H1 (cell line): ENCODE results near the gene RNF145.

Experiments
- CTCF ChIP-seq, 3 experiments: IDR thresholded peaks; 1 replicate in 2 of 3; 2 replicates in 1 of 3; pipeline versions ENCODE4 v1.5.1 to v1.6.1; 2011; ENCODE audit warnings: low read length in 3 of 3, mild to moderate bottlenecking in 3 of 3, inconsistent platforms in 2 of 3, low read depth in 1 of 3, moderate library complexity in 1 of 3; ENCODE audit not compliant: insufficient read depth in 1 of 3; ENCODE audit errors: control extremely low read depth in 1 of 3
- RBBP5 ChIP-seq: IDR thresholded peaks from 2 replicates; pipeline ENCODE4 v1.7.1; 2012; ENCODE audit warnings: low read depth, mild to moderate bottlenecking, inconsistent platforms, low read length, moderate library complexity, borderline replicate concordance
- TF ChIP-seq, protein P1 (sequence below): IDR thresholded peaks from 2 replicates; pipeline ENCODE4 v1.6.1; 2011; ENCODE audit warnings: low read length, improper control_type of control experiment

GRCh38 chr5:159147976-159148375 is 61.4 kb downstream of the RNF145 start:
- TF ChIP-seq, protein P1, sequence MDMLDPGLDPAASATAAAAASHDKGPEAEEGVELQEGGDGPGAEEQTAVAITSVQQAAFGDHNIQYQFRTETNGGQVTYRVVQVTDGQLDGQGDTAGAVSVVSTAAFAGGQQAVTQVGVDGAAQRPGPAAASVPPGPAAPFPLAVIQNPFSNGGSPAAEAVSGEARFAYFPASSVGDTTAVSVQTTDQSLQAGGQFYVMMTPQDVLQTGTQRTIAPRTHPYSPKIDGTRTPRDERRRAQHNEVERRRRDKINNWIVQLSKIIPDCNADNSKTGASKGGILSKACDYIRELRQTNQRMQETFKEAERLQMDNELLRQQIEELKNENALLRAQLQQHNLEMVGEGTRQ: no peak
- TF ChIP-seq RBBP5 (no peak), CTCF (IDR thresholded peaks at IDR 0.05; ENCODE audit: control extremely low read depth in 1 of 3, insufficient read depth in 1 of 3, low read depth in 1 of 3, low read length in 3 of 3) (no peak)
